H1 (cell line): ENCODE measurements around the gene CCL23. TPM values are rescaled to one million over a fixed set of nuclear protein-coding genes. Genes with fewer than 3 reads are reported as not detected.

ENCODE experiments used
- RFX5 ChIP-seq: IDR thresholded peaks from 2 replicates; pipeline ENCODE4 v1.6.1; 2011; ENCODE audit warnings: low read depth, low read length, improper control_type of control experiment, borderline replicate concordance
- polyA plus RNA-seq, 7 experiments: library from polyadenylated mRNA; depleted of rRNA in 3 of 7; stranded (reverse) in 5 of 7; unstranded in 2 of 7; fragments of >200 nt in 5 of 7; fragments of 200-250 nt in 2 of 7; gene quantifications; 1 replicate in 5 of 7; 2 replicates in 1 of 7; 4 replicates in 1 of 7; pipeline versions ENCODE4 v1.2.1 to v1.2.3, GENCODE V29; 2011 to 2013; ENCODE audit warnings: missing spikeins in 2 of 7, mixed read lengths in 2 of 7
- total RNA-seq: library from RNA; stranded (reverse); fragmentation: NEBNext Ultra II Directional; extraction: Animal tissue kit (Norgen Biotek cat#: 25700); gene quantifications from 2 replicates; pipeline ENCODE4 v1.2.1, GENCODE V29; 2021

The CCL23 gene
- total and polyA plus RNA-seq, 2 of the 8 experiments (the other 6 are each of a cell fraction or from before 2014, with no cell fraction given), result not detected

GRCh38 chr17:35988164-35988563 is 29.6 kb downstream of the CCL23 start (continued):
- TF ChIP-seq RFX5, result no peak
